B cell (primary cell): ENCODE data around the gene PGBD5. TPM values are rescaled to one million over a fixed set of nuclear protein-coding genes. Genes with fewer than 3 reads are reported as not detected.

Experiments
- ATAC-seq: fragments of 200-7000 bp; cut with Tn5 transposase; one replicate; pipeline ENCODE4 v1.10.0; 2021; ENCODE audit warnings: low read depth, mild to moderate bottlenecking, moderate number of reproducible peaks, moderate library complexity
- CTCF ChIA-PET: fragments of 350-600 bp; sonication (Branson Sonifier 250); formaldehyde crosslinking; loops from one replicate; lab custom pipeline; 2021; ENCODE audit warnings: antibody characterized with exemption, inconsistent platforms; lab: Charles Lee
- POLR2A ChIA-PET: fragments of 350-600 bp; sonication (Branson Sonifier 250); formaldehyde crosslinking; loops from one replicate; lab custom pipeline; 2021; ENCODE audit warnings: antibody characterized with exemption; lab: Charles Lee
- DNase-seq: peaks from one replicate; pipeline ENCODE4 v3.0.0; 2013
- H2AFZ ChIP-seq: 2 replicates; pipeline ENCODE4 v1.6.1; 2012; ENCODE audit warnings: mild to moderate bottlenecking, low read depth, low read length; ENCODE audit not compliant: insufficient read depth, poor library complexity, severe bottlenecking
- H3K27ac ChIP-seq, 2 donors: 1 replicate in 1 of 2; 2 replicates in 1 of 2; pipeline ENCODE4 v1.5.1; 2012 to 2013; ENCODE audit warnings: low read length in 2 of 2, mild to moderate bottlenecking in 2 of 2, moderate library complexity in 1 of 2
- H3K27me3 ChIP-seq, 4 experiments: fragments of 200-600 bp in 1 of 4; sonication (generic) in 1 of 4; replicated peaks in 1 of 4; 1 replicate in 2 of 4; 2 replicates in 2 of 4; pipeline versions ENCODE4 v1.6.1 to v1.7.0; 2013 to 2016; ENCODE audit warnings: low read length in 3 of 4, mild to moderate bottlenecking in 2 of 4, mixed read lengths in 1 of 4, moderate library complexity in 1 of 4; ENCODE audit not compliant: insufficient read depth in 4 of 4, control insufficient read depth in 3 of 4; ENCODE audit errors: control extremely low read depth in 1 of 4
- H3K36me3 ChIP-seq, 2 experiments: replicated peaks in 1 of 2; 1 replicate in 1 of 2; 2 replicates in 1 of 2; pipeline versions ENCODE4 v1.6.1 to v1.7.1; 2013; ENCODE audit warnings: low read length in 1 of 2; ENCODE audit not compliant: insufficient read depth in 2 of 2, control insufficient read depth in 1 of 2; ENCODE audit errors: control extremely low read depth in 1 of 2, extremely low read depth in 1 of 2
- H3K4me1 ChIP-seq, 2 donors: fragments of 200-600 bp in 1 of 2; sonication (generic) in 1 of 2; 1 replicate in 1 of 2; 2 replicates in 1 of 2; pipeline versions ENCODE4 v1.5.1 to v1.6.1; 2013 to 2017; ENCODE audit warnings: low read length in 2 of 2; ENCODE audit not compliant: control insufficient read depth in 2 of 2, insufficient read depth in 2 of 2
- H3K4me2 ChIP-seq: replicated peaks from 2 replicates; pipeline ENCODE3; 2012; ENCODE audit warnings: mild to moderate bottlenecking, low read depth, low read length; ENCODE audit not compliant: poor library complexity, severe bottlenecking
- H3K4me3 ChIP-seq, 5 experiments: fragments of 200-600 bp in 1 of 5; sonication (generic) in 1 of 5; 1 replicate in 3 of 5; 2 replicates in 2 of 5; pipeline versions ENCODE4 v1.5.1 to v1.7.0; 2011 to 2016; ENCODE audit warnings: low read length in 4 of 5, mild to moderate bottlenecking in 4 of 5, low read depth in 2 of 5, control low read depth in 1 of 5, moderate library complexity in 1 of 5; ENCODE audit not compliant: insufficient read depth in 1 of 5; ENCODE audit errors: control extremely low read depth in 1 of 5, extremely low read depth in 1 of 5
- H3K79me2 ChIP-seq: fragments of 200-600 bp; sonication (generic); one replicate; pipeline ENCODE4 v1.6.0; 2016; ENCODE audit warnings: low read length; ENCODE audit not compliant: control insufficient read depth, insufficient read depth
- H3K9ac ChIP-seq: fragments of 200-600 bp; sonication (generic); 2 replicates; pipeline ENCODE4 v1.6.1; 2017; ENCODE audit warnings: mild to moderate bottlenecking, low read length, moderate library complexity
- H3K9me3 ChIP-seq, 3 donors: one replicate each; pipeline versions ENCODE4 v1.6.1 to v1.7.1; 2013; ENCODE audit warnings: low read length in 2 of 3; ENCODE audit not compliant: control insufficient read depth in 2 of 3, insufficient read depth in 1 of 3; ENCODE audit errors: control extremely low read depth in 1 of 3
- H4K20me1 ChIP-seq: 2 replicates; pipeline ENCODE4 v1.6.0; 2012; ENCODE audit warnings: mild to moderate bottlenecking, low read length; ENCODE audit not compliant: insufficient read depth, control insufficient read depth, poor library complexity, severe bottlenecking
- H3K27ac Mint-ChIP-seq: one replicate; pipeline ENCODE4 v1.8.0; 2021; ENCODE audit warnings: mixed read lengths
- H3K27me3 Mint-ChIP-seq: one replicate; pipeline ENCODE4 v1.8.0; 2021; ENCODE audit warnings: mixed read lengths
- H3K4me1 Mint-ChIP-seq: one replicate; pipeline ENCODE4 v1.8.0; 2021; ENCODE audit warnings: mixed read lengths
- H3K4me3 Mint-ChIP-seq: one replicate; pipeline ENCODE4 v1.8.0; 2021; ENCODE audit warnings: mixed read lengths
- H3K9me3 Mint-ChIP-seq: one replicate; pipeline ENCODE4 v1.8.0; 2022; ENCODE audit warnings: mixed read lengths; ENCODE audit not compliant: insufficient read depth
- CTCF ChIP-seq: fragments of 200-600 bp; IDR thresholded peaks from one replicate; pipeline ENCODE4 v1.8.0; 2022; ENCODE audit warnings: antibody characterized with exemption, mild to moderate bottlenecking
- EZH2 ChIP-seq: IDR thresholded peaks from 2 replicates; pipeline ENCODE4 v1.6.1; 2012; ENCODE audit warnings: borderline replicate concordance, low read depth, mild to moderate bottlenecking, moderate library complexity, low read length; ENCODE audit not compliant: insufficient read depth, poor library complexity, severe bottlenecking
- WGBS: methylation state at CpG from one replicate; pipeline ENCODE4 v1.1.5; 2013; ENCODE audit warnings: missing lambda C conversion rate; ENCODE audit not compliant: insufficient coverage; 5-methylcytosine and 5-hydroxymethylcytosine counted together
- intact Hi-C: fragments of 100-400 bp; cut with micrococcal nuclease; formaldehyde crosslinking; loops from one replicate; pipeline ENCODE4 v1.10.0; 2022
- polyA plus RNA-seq: library from polyadenylated mRNA; depleted of rRNA; stranded (reverse); fragments of >200 nt; gene quantifications from 2 replicates; pipeline ENCODE4 v1.2.3, GENCODE V29; 2012
- total RNA-seq, 2 donors: library from RNA; stranded (reverse); fragments of 120-200 nt in 1 of 2; gene quantifications; 1 replicate in 1 of 2; 2 replicates in 1 of 2; pipeline versions ENCODE4 v1.2.3 to v1.2.4, GENCODE V29; 2013 to 2022

PGBD5 gene
- total and polyA plus RNA-seq, 2 donors (not counting 1 experiment from before 2014, with no cell fraction given), result 0.07 TPM; not detected in 1

GRCh38 chr1:230333590-230334446 lies 92.3 kb downstream of the PGBD5 start:
- H3K27me3 ChIP-seq, result peaks cover 0 to 3% (median 0%) of the 10 kb centered on the region in 4 experiments
- intact Hi-C loops, result no loop called here
- WGBS, result 93% methylated on average over 14 of the region's 20 CpGs
- no peaks in the 10 kb centered on the region for H3K4me1 Mint-ChIP-seq
- no peak for TF ChIP-seq CTCF
- no peak for TF ChIP-seq EZH2
- CTCF ChIA-PET, result no interaction called here
- H3K27ac Mint-ChIP-seq, result no peak overlapping the region
- H3K9me3 ChIP-seq, result no peaks in the 10 kb centered on the region
- H3K4me2 ChIP-seq, result no peak overlapping the region
- DNase-seq (no peak), ATAC-seq (no peak)
- no peak overlapping the region for H2AFZ ChIP-seq
- no peaks in the 10 kb centered on the region for H3K4me1 ChIP-seq
- H3K79me2 ChIP-seq, result no peaks in the 10 kb centered on the region
- H3K27me3 Mint-ChIP-seq, result peaks cover 21% of the 10 kb centered on the region
- H3K9me3 Mint-ChIP-seq, result no peaks in the 10 kb centered on the region
- no peaks in the 10 kb centered on the region for H4K20me1 ChIP-seq
- H3K27ac ChIP-seq, result no peak overlapping the region
- H3K9ac ChIP-seq, result no peak overlapping the region
- H3K4me3 Mint-ChIP-seq, result no peak overlapping the region
- no peaks in the 10 kb centered on the region for H3K36me3 ChIP-seq
- no peak overlapping the region for H3K4me3 ChIP-seq
- POLR2A ChIA-PET, result no interaction called here

GRCh38 chr1:230332575-230333066 lies 93.5 kb downstream of the PGBD5 start:
- no peak overlapping the region for H3K4me3 Mint-ChIP-seq
- H3K27me3 Mint-ChIP-seq, result peaks cover 20% of the 10 kb centered on the region
- no peaks in the 10 kb centered on the region for H3K4me1 Mint-ChIP-seq
- ATAC-seq, result no peak
- no peak overlapping the region for H3K27ac Mint-ChIP-seq
- TF ChIP-seq CTCF, result no peak
- no peak overlapping the region for H3K9ac ChIP-seq
- no peaks in the 10 kb centered on the region for H3K9me3 ChIP-seq
- WGBS, result 83% methylated on average over 29 of the region's 29 CpGs
- H3K9me3 Mint-ChIP-seq, result no peaks in the 10 kb centered on the region
- CTCF ChIA-PET, result no interaction called here
- DNase-seq, result no peak
- H3K79me2 ChIP-seq, result no peaks in the 10 kb centered on the region
- H3K27me3 ChIP-seq, result peaks cover 0 to 3% (median 0%) of the 10 kb centered on the region in 4 experiments
- no peaks in the 10 kb centered on the region for H3K36me3 ChIP-seq
- peak overlapping the region in 1 of 5 experiments; percentile 28 for H3K4me3 ChIP-seq
- no peak overlapping the region for H3K4me2 ChIP-seq
- no peaks in the 10 kb centered on the region for H3K4me1 ChIP-seq
- no peak overlapping the region for H2AFZ ChIP-seq
- no peaks in the 10 kb centered on the region for H4K20me1 ChIP-seq
- intact Hi-C loops, result no loop called here
- POLR2A ChIA-PET, result no interaction called here
- H3K27ac ChIP-seq, result no peak overlapping the region
